ENCODE results near the gene LRRC32. TPM values are rescaled to one million over a fixed set of nuclear protein-coding genes. Genes with fewer than 3 reads are reported as not detected.
"Not testable (repeated sequence)": the region's sequence is repeated elsewhere in the genome, so short reads cannot be mapped to it uniquely, and the experiment has no call there.

The LRRC32 gene
- total and polyA plus RNA-seq, 7 donors, result 0.69 to 30.7 (median 10.9) TPM

DNA sequence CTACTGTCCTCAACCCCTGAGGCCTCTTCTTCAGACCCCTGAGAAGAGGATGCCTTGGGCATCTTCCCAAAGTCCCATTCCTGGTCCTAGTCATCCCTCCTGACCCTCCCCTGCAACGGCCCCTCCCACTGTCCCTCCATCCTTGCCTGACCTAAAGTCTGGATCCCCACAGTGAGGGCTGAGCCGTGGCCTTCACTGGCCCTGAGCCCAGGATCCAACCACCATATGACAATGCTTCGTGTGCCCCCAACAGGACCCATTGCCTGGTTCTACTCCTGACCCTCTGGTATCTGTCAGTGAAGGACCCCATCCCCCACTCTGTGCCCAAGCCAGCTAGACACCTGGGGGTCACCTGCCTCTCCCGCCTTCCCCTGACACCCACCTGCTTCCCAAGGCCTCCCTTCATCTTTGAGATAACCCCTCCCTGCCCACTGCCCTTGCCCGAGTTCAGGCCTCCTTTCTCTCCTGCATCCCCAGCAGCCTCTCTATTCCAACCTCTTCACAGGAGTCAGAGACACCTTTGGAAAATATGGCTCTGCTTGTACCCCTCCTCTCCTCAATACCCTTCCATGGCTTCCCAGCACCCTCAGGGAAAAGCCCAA lies 48.0 kb downstream of the LRRC32 start:
- H3K27me3 ChIP-seq, result no peaks in the 10 kb centered on the region
- H3K27ac ChIP-seq, result no peak overlapping the region
- peaks cover 0 to 4% (median 0%) of the 10 kb centered on the region in 4 donors for H3K9me3 ChIP-seq
- no peak for TF ChIP-seq POLR2A (IDR thresholded peaks at IDR 0.05)
- no peak for TF ChIP-seq POLR2AphosphoS5 (IDR thresholded peaks at IDR 0.05)
- TF ChIP-seq EP300 (IDR thresholded peaks at IDR 0.05), result no peak
- TF ChIP-seq, protein P1, sequence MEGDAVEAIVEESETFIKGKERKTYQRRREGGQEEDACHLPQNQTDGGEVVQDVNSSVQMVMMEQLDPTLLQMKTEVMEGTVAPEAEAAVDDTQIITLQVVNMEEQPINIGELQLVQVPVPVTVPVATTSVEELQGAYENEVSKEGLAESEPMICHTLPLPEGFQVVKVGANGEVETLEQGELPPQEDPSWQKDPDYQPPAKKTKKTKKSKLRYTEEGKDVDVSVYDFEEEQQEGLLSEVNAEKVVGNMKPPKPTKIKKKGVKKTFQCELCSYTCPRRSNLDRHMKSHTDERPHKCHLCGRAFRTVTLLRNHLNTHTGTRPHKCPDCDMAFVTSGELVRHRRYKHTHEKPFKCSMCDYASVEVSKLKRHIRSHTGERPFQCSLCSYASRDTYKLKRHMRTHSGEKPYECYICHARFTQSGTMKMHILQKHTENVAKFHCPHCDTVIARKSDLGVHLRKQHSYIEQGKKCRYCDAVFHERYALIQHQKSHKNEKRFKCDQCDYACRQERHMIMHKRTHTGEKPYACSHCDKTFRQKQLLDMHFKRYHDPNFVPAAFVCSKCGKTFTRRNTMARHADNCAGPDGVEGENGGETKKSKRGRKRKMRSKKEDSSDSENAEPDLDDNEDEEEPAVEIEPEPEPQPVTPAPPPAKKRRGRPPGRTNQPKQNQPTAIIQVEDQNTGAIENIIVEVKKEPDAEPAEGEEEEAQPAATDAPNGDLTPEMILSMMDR (IDR thresholded peaks at IDR 0.05), result no peak
- WGBS, 2 donors, result 91 to 92% methylated on average over 5 of the region's 5 CpGs
- peak; percentile 50 for DNase-seq
- intact Hi-C loops (cut with DNase I), result no loop called here
- no peaks in the 10 kb centered on the region for H3K36me3 ChIP-seq
- no peak overlapping the region for H3K4me3 ChIP-seq
- H3K4me1 ChIP-seq, result peaks cover 0 to 19% (median 12%) of the 10 kb centered on the region in 4 donors

DNA sequence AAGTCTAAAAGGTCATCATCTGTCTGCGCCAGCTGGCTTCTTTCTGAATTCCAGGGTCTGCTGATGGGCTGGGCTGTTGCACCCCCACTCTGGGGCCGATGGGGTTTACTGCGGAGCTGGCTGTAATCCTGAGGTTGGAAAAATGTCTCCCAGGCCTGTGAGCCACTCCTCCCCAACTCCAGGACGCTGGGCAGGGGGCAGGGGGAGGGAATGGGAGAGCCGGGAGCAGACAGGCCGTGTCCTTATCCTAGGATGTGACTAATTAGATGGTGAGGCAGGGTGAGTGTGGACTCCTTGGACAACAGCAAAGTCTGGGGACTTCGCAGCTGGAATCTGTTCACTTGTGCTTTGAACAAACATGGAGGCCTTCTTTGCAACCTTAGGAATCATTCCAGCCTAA lies 48.7 kb downstream of the LRRC32 start:
- intact Hi-C loops (cut with DNase I), result no loop called here
- Histone ChIP-seq H3K27me3 (no peaks in the 10 kb centered on the region), H3K4me3 (no peak overlapping the region), H3K36me3 (no peaks in the 10 kb centered on the region), H3K4me1 (peaks cover 0 to 19% (median 12%) of the 10 kb centered on the region in 4 donors), H3K9me3 (peaks cover 0 to 4% (median 0%) of the 10 kb centered on the region in 4 donors), H3K27ac (no peak overlapping the region)
- TF ChIP-seq POLR2A (IDR thresholded peaks at IDR 0.05), result no peak
- TF ChIP-seq, protein P1 (IDR thresholded peaks at IDR 0.05), result no peak
- DNase-seq, result no peak
- WGBS, 2 donors, result 76 to 87% methylated on average over 7 of the region's 7 CpGs

DNA sequence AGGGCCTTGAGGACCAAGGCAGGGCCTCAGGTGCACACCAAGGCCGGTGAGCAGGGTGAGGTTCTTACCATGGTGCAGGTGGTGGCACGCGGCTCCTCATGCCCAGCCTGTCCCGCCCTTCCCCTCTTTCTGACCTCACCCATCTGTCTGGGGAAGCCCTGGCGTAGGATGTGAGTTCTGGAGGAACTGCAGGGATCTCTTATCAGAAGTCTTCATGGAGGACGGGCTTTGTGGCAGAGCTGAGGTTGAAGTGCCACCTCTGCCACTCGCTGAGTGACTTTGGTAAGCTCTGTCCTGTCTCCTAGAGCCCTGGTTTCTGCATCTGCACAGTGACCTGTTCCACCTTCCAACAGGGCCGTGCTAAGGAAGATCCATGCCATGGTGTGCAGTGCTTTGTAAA lies 49.1 kb downstream of the LRRC32 start:
- Histone ChIP-seq H3K36me3 (no peaks in the 10 kb centered on the region), H3K27ac (no peak overlapping the region), H3K4me1 (peaks cover 0 to 19% (median 12%) of the 10 kb centered on the region in 4 donors), H3K9me3 (peaks cover 0 to 4% (median 0%) of the 10 kb centered on the region in 4 donors), H3K27me3 (no peaks in the 10 kb centered on the region), H3K4me3 (no peak overlapping the region)
- DNase-seq, result peak; percentile 62
- intact Hi-C loops (cut with DNase I), result no loop called here
- TF ChIP-seq EP300 (IDR thresholded peaks at IDR 0.05), result no peak
- TF ChIP-seq POLR2A (IDR thresholded peaks at IDR 0.05), result no peak
- no peak for TF ChIP-seq POLR2AphosphoS5 (IDR thresholded peaks at IDR 0.05)
- TF ChIP-seq, protein P1 (IDR thresholded peaks at IDR 0.05), result no peak
- WGBS, 2 donors, result 60 to 79% methylated on average over 8 of the region's 8 CpGs

DNA sequence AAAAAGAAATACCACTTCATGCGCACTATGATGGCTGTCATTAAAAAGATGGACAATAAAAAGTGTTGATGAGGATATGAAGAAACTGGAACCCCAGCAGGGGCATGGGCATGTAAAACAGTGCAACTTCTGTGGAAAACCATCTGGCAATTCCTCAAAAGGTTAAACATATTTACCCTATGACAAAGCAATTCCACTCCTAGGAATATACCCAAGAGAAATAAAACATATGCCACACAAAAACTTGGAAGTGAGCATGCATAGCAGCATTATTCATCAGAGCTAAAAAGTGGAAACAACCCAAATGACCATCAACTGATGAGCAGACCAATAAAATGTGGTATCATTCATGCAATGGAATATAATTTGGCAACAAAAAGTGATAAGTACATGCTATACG lies 50.1 kb downstream of the LRRC32 start:
- TF ChIP-seq, protein P1 (IDR thresholded peaks at IDR 0.05), result no peak
- TF ChIP-seq POLR2AphosphoS5 (IDR thresholded peaks at IDR 0.05), result peak in 3 of 4 donors; percentile 51 to 60 (median 59)
- no peak overlapping the region for H3K27ac ChIP-seq
- H3K4me1 ChIP-seq, result peaks cover 0 to 28% (median 19%) of the 10 kb centered on the region in 4 donors
- DNase-seq, result no peak
- no peaks in the 10 kb centered on the region for H3K36me3 ChIP-seq
- intact Hi-C loops (cut with DNase I), result no loop called here
- H3K9me3 ChIP-seq, result no peaks in the 10 kb centered on the region
- WGBS, 2 donors, result 98% methylated on average over 2 of the region's 2 CpGs
- no peaks in the 10 kb centered on the region for H3K27me3 ChIP-seq
- H3K4me3 ChIP-seq, result no peak overlapping the region

DNA sequence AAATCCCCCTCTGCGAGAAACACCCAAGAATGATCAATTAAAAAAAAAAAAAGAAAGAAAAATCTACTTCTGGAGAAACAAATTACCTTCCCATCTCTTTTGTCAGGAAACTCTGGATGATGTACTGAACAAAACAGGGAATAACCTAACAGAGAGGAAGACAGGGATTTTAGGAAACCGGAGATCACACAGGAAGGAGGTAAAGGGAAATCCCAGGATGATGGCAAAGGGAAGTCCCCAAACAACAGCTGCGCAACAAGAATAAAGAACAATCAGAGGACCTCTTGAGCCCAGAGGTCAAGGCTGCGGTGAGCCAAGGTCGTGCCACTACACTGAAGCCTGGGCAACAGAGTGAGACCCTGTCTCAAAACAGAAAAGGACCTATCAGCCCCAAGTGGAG lies 50.7 kb downstream of the LRRC32 start:
- H3K27ac ChIP-seq; H3K4me3 ChIP-seq; H3K27me3 ChIP-seq; H3K36me3 ChIP-seq; intact Hi-C loops (cut with DNase I); H3K9me3 ChIP-seq; DNase-seq: not testable (repeated sequence)
- WGBS, 2 donors, result 76 to 84% methylated on average over 2 to 5 of the region's 5 CpGs
- peaks cover 0 to 29% (median 20%) of the 10 kb centered on the region in 4 donors for H3K4me1 ChIP-seq

Measured in sigmoid colon (tissue), 7 donors.